ENCODE results near the gene TEDC2.
"Not testable (repeated sequence)": the region's sequence is repeated elsewhere in the genome, so short reads cannot be mapped to it uniquely, and the experiment has no call there.

The TEDC2 gene

GRCh38 chr16:2467528-2468232 is 7.8 kb downstream of the TEDC2 start:
- peak; percentile 79 for DNase-seq

- DNase-seq = peak; percentile 88
Observed at GRCh38 chr16:2468233-2468724, 8.4 kb downstream of the TEDC2 start.

GRCh38 chr16:2468725-2469398 is 9.0 kb downstream of the TEDC2 start:
- DNase-seq = peak; percentile 88

- DNase-seq = no peak
Observed at GRCh38 chr16:2469399-2470233, 9.7 kb downstream of the TEDC2 start.

- no peak for DNase-seq
Observed at GRCh38 chr16:2470234-2470601, 10.3 kb downstream of the TEDC2 start.

GRCh38 chr16:2470603-2471015 is 10.7 kb downstream of the TEDC2 start:
- DNase-seq = no peak

- DNase-seq = peak; percentile 21
Observed at GRCh38 chr16:2471016-2471652, 11.2 kb downstream of the TEDC2 start, which contains the start of gene NTN3. TSS of gene NTN3 (plus strand) at chr16:2471297. CDS start at chr16:2471702, 405 bp downstream.

- no peak for DNase-seq
Observed at GRCh38 chr16:2471653-2472487, 12.0 kb downstream of the TEDC2 start.

GRCh38 chr16:2472488-2472864 is 12.6 kb downstream of the TEDC2 start:
- DNase-seq = no peak

GRCh38 chr16:2472885-2473445 is 13.1 kb downstream of the TEDC2 start:
- DNase-seq = no peak

GRCh38 chr16:2473446-2473926 is 13.6 kb downstream of the TEDC2 start:
- no peak for DNase-seq

- peak; percentile 7 for DNase-seq
Observed at GRCh38 chr16:2473999-2474876, 14.3 kb downstream of the TEDC2 start.

GRCh38 chr16:2474877-2475412 is 15.0 kb downstream of the TEDC2 start, which contains the start of gene TBC1D24:
TSS of gene TBC1D24 (plus strand) at chr16:2475127. CDS start at chr16:2496149, 21,022 bp downstream.
- peak; percentile 49 for DNase-seq

GRCh38 chr16:2475413-2476344 is 15.8 kb downstream of the TEDC2 start:
- DNase-seq = no peak

GRCh38 chr16:2476345-2476720 is 16.4 kb downstream of the TEDC2 start:
- DNase-seq = no peak

GRCh38 chr16:2476741-2477140 is 16.8 kb downstream of the TEDC2 start:
- DNase-seq = no peak

- DNase-seq = no peak
Observed at GRCh38 chr16:2477327-2477726, 17.4 kb downstream of the TEDC2 start.

- no peak for DNase-seq
Observed at GRCh38 chr16:2478279-2478678, 18.4 kb downstream of the TEDC2 start.

- not testable (repeated sequence) for DNase-seq
Observed at GRCh38 chr16:2479996-2480395, 20.1 kb downstream of the TEDC2 start.
